ENCODE data around the gene MCF2L2. TPM values are rescaled to one million over a fixed set of nuclear protein-coding genes. Genes with fewer than 3 reads are reported as not detected.

The MCF2L2 gene
- polyA plus RNA-seq, 2 of the 4 experiments (the other 2 are of a cell fraction): 0.03 to 0.05 TPM

DNA sequence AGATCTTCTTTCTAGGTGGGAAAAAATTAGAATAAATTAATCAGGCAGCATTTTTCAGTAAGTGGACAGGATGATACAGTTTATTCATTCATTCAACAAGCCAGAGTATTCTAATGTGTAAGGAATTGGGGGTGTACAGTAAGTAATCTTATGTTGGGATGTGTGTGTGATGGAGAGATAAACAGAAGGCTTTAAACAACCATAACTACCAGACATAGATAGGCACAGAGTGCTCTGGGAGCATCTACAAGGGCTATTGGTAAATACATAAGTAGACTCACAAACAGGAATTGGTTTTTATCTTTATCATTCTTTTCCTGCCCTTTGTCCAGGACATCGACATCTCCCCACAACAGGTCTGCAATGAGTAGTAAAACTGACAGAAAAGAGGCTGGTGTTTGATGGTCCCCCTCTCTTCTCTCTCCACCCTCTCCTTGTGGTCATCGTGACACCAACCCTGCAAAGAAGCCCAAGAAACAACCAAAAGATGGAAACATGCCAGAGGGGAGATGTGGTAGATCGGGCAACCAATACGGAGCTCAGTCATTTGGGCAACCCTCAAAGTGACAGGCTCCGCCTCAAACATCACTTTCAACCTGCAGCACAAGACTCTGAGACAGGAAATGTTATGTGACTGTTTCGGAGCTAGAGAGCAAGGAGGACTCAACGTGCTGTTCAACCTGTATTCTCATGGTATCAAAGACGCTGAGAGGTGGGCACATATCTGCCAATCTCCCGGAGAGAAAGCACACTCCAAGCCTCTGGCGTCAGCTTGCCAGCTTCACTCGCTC, 204.0 kb downstream of the MCF2L2 start:
- ATAC-seq (no peak), DNase-seq (ENCODE audit: low read depth in 1 of 2, low spot score in 1 of 2) (no peak), FAIRE-seq (no peak)
- no peaks in the 10 kb centered on the region for H3K4me1 ChIP-seq
- POLR2A ChIA-PET: no interaction called here
- CTCF ChIA-PET: interaction anchor here (1.1 kb wide), 1 partner anchor 40 kb away, joined by 4 read pairs; no protein-coding TSS in a partner anchor
- H3K4me3 ChIP-seq: no peak overlapping the region
- H3K4me2 ChIP-seq: no peak overlapping the region
- WGBS (ENCODE audit: missing lambda C conversion rate): 72% methylated on average over 11 of the region's 11 CpGs
- no peak overlapping the region for H3K27ac ChIP-seq
- H3K9me3 ChIP-seq: no peaks in the 10 kb centered on the region
- no peak for TF ChIP-seq HOXA7 (CRISPR knock-in tag; IDR thresholded peaks at IDR 0.05)
- no peak for TF ChIP-seq PHF8 (IDR thresholded peaks at IDR 0.05; ENCODE audit: borderline replicate concordance, low read depth)
- no peak for TF ChIP-seq EHMT2 (IDR thresholded peaks at IDR 0.05; ENCODE audit: low read depth)
- TF ChIP-seq, protein P1, sequence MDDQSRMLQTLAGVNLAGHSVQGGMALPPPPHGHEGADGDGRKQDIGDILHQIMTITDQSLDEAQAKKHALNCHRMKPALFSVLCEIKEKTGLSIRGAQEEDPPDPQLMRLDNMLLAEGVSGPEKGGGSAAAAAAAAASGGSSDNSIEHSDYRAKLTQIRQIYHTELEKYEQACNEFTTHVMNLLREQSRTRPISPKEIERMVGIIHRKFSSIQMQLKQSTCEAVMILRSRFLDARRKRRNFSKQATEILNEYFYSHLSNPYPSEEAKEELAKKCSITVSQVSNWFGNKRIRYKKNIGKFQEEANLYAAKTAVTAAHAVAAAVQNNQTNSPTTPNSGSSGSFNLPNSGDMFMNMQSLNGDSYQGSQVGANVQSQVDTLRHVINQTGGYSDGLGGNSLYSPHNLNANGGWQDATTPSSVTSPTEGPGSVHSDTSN (IDR thresholded peaks at IDR 0.05): no peak
- no peak for TF ChIP-seq TP53 (CRISPR knock-in tag; IDR thresholded peaks at IDR 0.05)
- TF ChIP-seq, protein P2, sequence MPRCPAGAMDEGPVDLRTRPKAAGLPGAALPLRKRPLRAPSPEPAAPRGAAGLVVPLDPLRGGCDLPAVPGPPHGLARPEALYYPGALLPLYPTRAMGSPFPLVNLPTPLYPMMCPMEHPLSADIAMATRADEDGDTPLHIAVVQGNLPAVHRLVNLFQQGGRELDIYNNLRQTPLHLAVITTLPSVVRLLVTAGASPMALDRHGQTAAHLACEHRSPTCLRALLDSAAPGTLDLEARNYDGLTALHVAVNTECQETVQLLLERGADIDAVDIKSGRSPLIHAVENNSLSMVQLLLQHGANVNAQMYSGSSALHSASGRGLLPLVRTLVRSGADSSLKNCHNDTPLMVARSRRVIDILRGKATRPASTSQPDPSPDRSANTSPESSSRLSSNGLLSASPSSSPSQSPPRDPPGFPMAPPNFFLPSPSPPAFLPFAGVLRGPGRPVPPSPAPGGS (IDR thresholded peaks at IDR 0.05): no peak
- TF ChIP-seq, protein P3, sequence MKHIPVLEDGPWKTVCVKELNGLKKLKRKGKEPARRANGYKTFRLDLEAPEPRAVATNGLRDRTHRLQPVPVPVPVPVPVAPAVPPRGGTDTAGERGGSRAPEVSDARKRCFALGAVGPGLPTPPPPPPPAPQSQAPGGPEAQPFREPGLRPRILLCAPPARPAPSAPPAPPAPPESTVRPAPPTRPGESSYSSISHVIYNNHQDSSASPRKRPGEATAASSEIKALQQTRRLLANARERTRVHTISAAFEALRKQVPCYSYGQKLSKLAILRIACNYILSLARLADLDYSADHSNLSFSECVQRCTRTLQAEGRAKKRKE (CRISPR knock-in tag; IDR thresholded peaks at IDR 0.05; ENCODE audit: low read depth): no peak
- TF ChIP-seq ZSCAN20 (CRISPR knock-in tag; IDR thresholded peaks at IDR 0.05): no peak
- TF ChIP-seq KDM5A (IDR thresholded peaks at IDR 0.05): no peak
- TF ChIP-seq MYC (IDR thresholded peaks at IDR 0.05; ENCODE audit: borderline replicate concordance, low read length): no peak

DNA sequence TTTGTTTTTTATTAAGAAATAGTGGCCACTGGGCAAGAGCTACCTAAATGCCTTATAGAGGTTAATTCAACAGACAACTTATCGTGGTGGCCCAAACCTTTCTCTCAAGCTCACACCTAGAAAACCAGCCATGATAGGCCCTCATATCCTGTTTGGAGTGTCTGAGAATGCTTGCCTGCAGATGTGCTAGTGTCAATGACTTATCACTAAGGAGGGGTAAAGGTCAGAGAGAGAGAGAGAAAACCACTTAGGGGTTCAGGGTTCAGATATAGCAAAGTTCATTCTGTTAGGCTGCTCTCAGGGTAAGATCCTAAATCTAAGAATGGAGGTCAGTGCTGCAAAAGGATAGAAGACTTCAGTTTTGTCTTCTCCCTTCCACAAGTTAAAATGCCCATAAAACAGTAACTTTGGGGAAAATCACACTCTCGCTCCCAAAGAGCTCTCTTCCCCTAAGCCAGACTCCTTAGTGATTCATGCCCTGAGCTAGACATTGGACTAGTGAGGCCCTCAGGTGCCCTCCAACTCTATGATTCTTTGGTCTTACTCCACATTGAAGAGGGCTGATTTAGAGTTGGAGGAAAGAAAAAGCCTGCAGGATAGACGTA, 205.7 kb downstream of the MCF2L2 start:
- TF ChIP-seq HOXB5 (CRISPR knock-in tag; IDR thresholded peaks at IDR 0.05): no peak
- ATAC-seq: no peak
- Histone ChIP-seq H3K4me2 (no peak overlapping the region), H3K4me1 (no peaks in the 10 kb centered on the region), H3K9me3 (no peaks in the 10 kb centered on the region), H3K27ac (no peak overlapping the region), H3K4me3 (no peak overlapping the region)
- DNase-seq (ENCODE audit: low read depth in 1 of 2, low spot score in 1 of 2): no peak
- CTCF ChIA-PET: interaction anchor here (0.6 to 2.6 kb wide), 2 partner anchors 11 to 38 kb away, joined by 3 to 11 read pairs; no protein-coding TSS in a partner anchor
- no peak for FAIRE-seq
- POLR2A ChIA-PET: no interaction called here
- 81% methylated on average over 3 of the region's 3 CpGs for WGBS (ENCODE audit: missing lambda C conversion rate)

DNA sequence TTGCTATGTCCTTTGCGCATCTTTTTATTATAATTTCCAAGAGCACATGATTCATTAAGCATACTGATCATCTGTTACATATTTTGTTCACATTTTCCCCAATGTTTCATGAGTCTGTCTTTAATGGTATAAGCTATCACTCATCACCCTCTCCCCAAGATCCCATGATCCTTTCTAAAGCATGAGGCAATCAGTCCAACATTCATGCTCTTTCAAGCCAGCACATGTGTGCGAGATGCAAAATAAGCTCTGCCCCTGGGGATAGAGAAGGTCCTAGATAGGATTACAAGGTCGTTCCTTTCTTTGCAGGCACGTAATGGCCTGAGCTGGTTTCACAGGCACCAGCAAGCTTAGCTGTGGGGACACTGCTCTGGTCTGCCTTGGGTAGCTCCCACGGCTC, 207.6 kb downstream of the MCF2L2 start:
- WGBS (ENCODE audit: missing lambda C conversion rate): 57% methylated on average over 5 of the region's 5 CpGs
- ATAC-seq: no peak
- Histone ChIP-seq H3K4me2 (no peak overlapping the region), H3K4me1 (no peaks in the 10 kb centered on the region), H3K9me3 (no peaks in the 10 kb centered on the region), H3K27ac (no peak overlapping the region), H3K4me3 (no peak overlapping the region)
- no peak for TF ChIP-seq ESRRA (IDR thresholded peaks at IDR 0.05; ENCODE audit: borderline replicate concordance, low read length)
- no peak for TF ChIP-seq EP300 (IDR thresholded peaks at IDR 0.05)
- TF ChIP-seq MAFK (IDR thresholded peaks at IDR 0.05; ENCODE audit: partially characterized antibody): no peak
- ChIA-PET POLR2A (interaction anchor here (0.5 kb wide), 1 partner anchor 18 kb away, joined by 3 read pairs; no protein-coding TSS in a partner anchor), CTCF (interaction anchor here (1.5 to 2.6 kb wide), 2 partner anchors 36 to 166 kb away, joined by 4 to 11 read pairs; no protein-coding TSS in a partner anchor)
- FAIRE-seq: no peak
- no peak for DNase-seq (ENCODE audit: low read depth in 1 of 2, low spot score in 1 of 2)

DNA sequence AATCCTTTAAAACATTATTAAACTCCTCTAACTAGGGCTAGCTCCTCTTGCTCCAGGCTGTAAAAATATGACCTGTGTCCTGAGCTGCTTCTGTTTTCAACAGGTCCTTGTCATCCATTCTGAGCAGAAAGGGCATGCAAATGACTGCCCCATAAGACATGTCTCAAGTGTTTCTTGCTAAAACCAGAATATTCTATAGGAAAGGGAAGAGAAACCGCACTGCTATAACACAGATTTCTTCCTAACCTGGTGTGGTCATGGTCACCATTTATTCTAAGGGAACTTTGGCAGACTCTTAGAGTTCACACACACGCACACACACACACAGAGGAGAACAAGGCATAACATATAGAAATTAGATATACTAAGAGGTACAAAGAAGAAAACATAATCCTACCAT, 209.6 kb downstream of the MCF2L2 start:
- Histone ChIP-seq H3K4me1 (no peaks in the 10 kb centered on the region), H3K4me3 (no peak overlapping the region), H3K9me3 (no peaks in the 10 kb centered on the region), H3K27ac (no peak overlapping the region), H3K4me2 (no peak overlapping the region)
- WGBS (ENCODE audit: missing lambda C conversion rate): 58% methylated on average over 2 of the region's 2 CpGs
- POLR2A ChIA-PET: no interaction called here
- ATAC-seq: no peak
- TF ChIP-seq CHD2 (IDR thresholded peaks at IDR 0.05; ENCODE audit: low read length, partially characterized antibody) (no peak), KDM1A (IDR thresholded peaks at IDR 0.05; ENCODE audit: low read depth) (no peak), FOSB (CRISPR knock-in tag; IDR thresholded peaks at IDR 0.05) (no peak), RARB (CRISPR knock-in tag; IDR thresholded peaks at IDR 0.05) (no peak)
- no peak for DNase-seq (ENCODE audit: low read depth in 1 of 2, low spot score in 1 of 2)
- CTCF ChIA-PET: interaction anchor here (1.5 kb wide), 1 partner anchor 34 kb away, joined by 4 read pairs; no protein-coding TSS in a partner anchor
- FAIRE-seq: no peak
